Activated T-helper 2 cell treated with anti-CD3 and anti-CD28 coated beads, Interferon-gamma antibody, Interleukin-2, Interleukin-4, amounts not matched to agents 10 μg/mL and 5 μg/mL and 100 μg/mL, durations not matched to agents 14 hours and 24 hours and 36 hours (primary cell): ENCODE results near the gene KPNA4. TPM values are rescaled to one million over a fixed set of nuclear protein-coding genes. Genes with fewer than 3 reads are reported as not detected.
"Not testable (repeated sequence)": the region's sequence is repeated elsewhere in the genome, so short reads cannot be mapped to it uniquely, and the experiment has no call there.

Source experiments
- DNase-seq: peaks from one replicate; pipeline ENCODE4 v3.0.0; 2021; ENCODE audit warnings: low spot score
- H3K27ac Mint-ChIP-seq: one replicate; pipeline ENCODE4 v1.8.0; 2021; ENCODE audit warnings: mixed read lengths
- H3K27me3 Mint-ChIP-seq: one replicate; pipeline ENCODE4 v1.8.0; 2021; ENCODE audit warnings: low read depth, mixed read lengths
- H3K36me3 Mint-ChIP-seq: one replicate; pipeline ENCODE4 v1.8.0; 2021; ENCODE audit warnings: low read depth, mixed read lengths
- H3K4me1 Mint-ChIP-seq: one replicate; pipeline ENCODE4 v1.8.0; 2021; ENCODE audit warnings: low read depth, mixed read lengths
- H3K4me3 Mint-ChIP-seq: one replicate; pipeline ENCODE4 v1.8.0; 2021; ENCODE audit warnings: low read depth, mild to moderate bottlenecking, moderate library complexity, mixed read lengths
- H3K9me3 Mint-ChIP-seq: one replicate; pipeline ENCODE4 v1.8.0; 2021; ENCODE audit warnings: mixed read lengths
- intact Hi-C: fragments of 100-400 bp; cut with micrococcal nuclease; formaldehyde crosslinking; loops from one replicate; pipeline ENCODE4 v1.15.1; 2023
- total RNA-seq: library from RNA; stranded (reverse); gene quantifications from 2 replicates; pipeline ENCODE4 v1.2.3, GENCODE V29; 2022

The KPNA4 gene
- total RNA-seq, 1 donor from 2014 or later, result 69.8 TPM

DNA sequence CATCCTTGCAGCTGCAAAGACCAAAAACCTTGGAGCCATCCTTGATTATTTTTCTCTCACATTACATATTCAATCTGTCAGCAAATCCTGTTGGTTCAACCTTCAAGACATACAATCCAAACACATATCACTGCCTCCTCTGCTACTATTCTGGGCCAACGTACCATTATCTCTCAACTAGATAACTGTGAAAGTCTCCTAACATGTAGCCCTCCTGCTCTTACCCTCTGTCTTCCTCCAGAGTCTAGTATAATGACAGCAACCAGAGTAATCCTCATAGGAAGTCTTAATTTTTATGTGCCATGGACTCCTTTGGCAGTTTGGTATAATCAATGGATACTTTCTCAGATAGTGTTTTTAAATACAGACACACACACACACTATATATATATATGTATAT, 27.6 kb downstream of the KPNA4 start:
- intact Hi-C loops, result no loop called here
- Mint-ChIP-seq H3K27me3 (no peaks in the 10 kb centered on the region), H3K9me3 (no peaks in the 10 kb centered on the region), H3K4me1 (peaks cover 13% of the 10 kb centered on the region), H3K36me3 (peaks cover 15% of the 10 kb centered on the region), H3K27ac (no peak overlapping the region), H3K4me3 (no peak overlapping the region)
- DNase-seq, result no peak

DNA sequence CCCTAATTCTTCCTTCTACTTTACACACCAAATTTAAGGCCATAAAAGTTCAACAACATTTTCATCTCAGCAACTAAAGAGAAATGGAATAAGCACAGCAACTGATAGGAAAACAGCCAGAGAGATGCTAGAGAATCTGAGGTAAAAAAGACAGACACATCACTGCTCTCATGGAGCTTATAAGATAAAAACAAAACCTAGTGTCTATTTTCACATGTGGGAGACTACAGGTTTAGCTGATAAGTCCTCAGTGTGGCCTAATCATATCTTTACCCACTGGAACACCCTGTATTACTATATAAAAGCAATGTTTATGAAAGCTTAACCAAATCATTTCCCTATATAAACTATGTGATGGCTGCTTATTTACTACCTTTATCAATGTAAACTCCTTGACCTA, 33.0 kb downstream of the KPNA4 start:
- peak overlapping the region; percentile 40 for H3K27ac Mint-ChIP-seq
- peaks cover 5% of the 10 kb centered on the region for H3K4me1 Mint-ChIP-seq
- DNase-seq, result no peak
- H3K4me3 Mint-ChIP-seq, result no peak overlapping the region
- intact Hi-C loops, result no loop called here
- no peaks in the 10 kb centered on the region for H3K27me3 Mint-ChIP-seq
- H3K9me3 Mint-ChIP-seq, result no peaks in the 10 kb centered on the region
- H3K36me3 Mint-ChIP-seq, result peaks cover 41% of the 10 kb centered on the region

DNA sequence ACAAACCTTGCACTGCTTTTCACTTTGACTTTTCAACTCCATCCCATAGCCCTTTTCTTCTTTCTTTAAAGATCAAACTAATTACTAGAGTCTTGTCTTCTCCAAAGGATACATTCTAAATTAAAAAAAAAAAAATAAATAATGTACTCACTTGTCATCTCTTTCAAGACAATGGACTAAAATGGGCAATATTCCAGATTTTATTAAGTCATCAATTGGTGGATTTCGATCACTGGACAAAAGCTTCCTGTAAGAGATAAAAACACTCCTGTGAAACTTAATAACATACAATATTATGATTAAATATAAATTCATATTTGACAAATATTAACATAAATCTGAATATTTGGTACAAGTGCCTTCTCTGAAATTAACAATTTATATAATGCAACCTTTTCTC, 34.1 kb downstream of the KPNA4 start:
- H3K4me1 Mint-ChIP-seq, result peaks cover 5% of the 10 kb centered on the region
- no peak overlapping the region for H3K27ac Mint-ChIP-seq
- peaks cover 50% of the 10 kb centered on the region for H3K36me3 Mint-ChIP-seq
- H3K9me3 Mint-ChIP-seq, result no peaks in the 10 kb centered on the region
- no peak for DNase-seq
- intact Hi-C loops, result no loop called here
- H3K27me3 Mint-ChIP-seq, result no peaks in the 10 kb centered on the region
- no peak overlapping the region for H3K4me3 Mint-ChIP-seq

DNA sequence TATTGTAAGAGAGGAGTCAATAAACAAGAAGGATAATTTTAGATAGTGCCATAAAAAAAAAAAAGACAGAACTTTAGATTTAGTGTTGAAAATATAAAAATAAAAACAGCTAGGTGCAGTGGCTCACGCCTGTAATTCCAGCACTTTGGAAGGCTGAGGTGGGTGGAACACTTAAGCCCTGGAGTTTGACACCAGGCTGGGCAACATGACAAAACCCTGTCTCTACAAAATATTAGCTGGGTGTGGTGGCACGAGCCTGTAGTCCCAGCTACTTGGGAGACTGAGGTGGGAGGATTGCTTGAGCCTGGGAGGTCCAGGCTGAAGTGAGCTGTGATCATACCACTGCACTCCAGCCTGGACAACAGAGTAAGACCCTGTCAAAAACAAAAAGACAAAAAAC, 49.0 kb downstream of the KPNA4 start:
- DNase-seq, H3K9me3 Mint-ChIP-seq, H3K4me1 Mint-ChIP-seq, H3K27me3 Mint-ChIP-seq, H3K27ac Mint-ChIP-seq, intact Hi-C loops, H3K4me3 Mint-ChIP-seq: not testable (repeated sequence)
- H3K36me3 Mint-ChIP-seq, result peaks cover 63% of the 10 kb centered on the region

DNA sequence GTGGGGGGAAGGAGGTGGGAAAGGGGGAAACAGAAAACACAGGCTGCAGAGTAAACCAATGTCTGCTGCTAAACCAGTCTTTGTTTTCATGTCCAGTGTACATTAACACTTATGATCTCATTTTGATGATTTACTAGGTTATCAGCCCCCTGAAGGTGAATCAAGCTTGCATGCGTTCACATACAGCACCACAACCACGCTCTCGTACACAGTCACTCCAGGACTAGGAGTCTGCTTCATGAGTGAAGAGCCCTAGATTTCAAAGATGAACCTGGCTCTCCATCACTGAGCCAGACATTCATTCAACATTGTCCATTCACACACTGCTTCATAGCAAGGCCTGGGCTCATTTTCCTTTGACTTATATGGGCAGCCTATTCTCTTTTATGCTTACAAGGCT, 64.0 kb downstream of the KPNA4 start:
- H3K27me3 Mint-ChIP-seq, result no peaks in the 10 kb centered on the region
- H3K4me3 Mint-ChIP-seq, result no peak overlapping the region
- H3K27ac Mint-ChIP-seq, result no peak overlapping the region
- no peaks in the 10 kb centered on the region for H3K9me3 Mint-ChIP-seq
- no peak for DNase-seq
- H3K4me1 Mint-ChIP-seq, result no peaks in the 10 kb centered on the region
- H3K36me3 Mint-ChIP-seq, result peaks cover 57% of the 10 kb centered on the region
- intact Hi-C loops, result no loop called here

DNA sequence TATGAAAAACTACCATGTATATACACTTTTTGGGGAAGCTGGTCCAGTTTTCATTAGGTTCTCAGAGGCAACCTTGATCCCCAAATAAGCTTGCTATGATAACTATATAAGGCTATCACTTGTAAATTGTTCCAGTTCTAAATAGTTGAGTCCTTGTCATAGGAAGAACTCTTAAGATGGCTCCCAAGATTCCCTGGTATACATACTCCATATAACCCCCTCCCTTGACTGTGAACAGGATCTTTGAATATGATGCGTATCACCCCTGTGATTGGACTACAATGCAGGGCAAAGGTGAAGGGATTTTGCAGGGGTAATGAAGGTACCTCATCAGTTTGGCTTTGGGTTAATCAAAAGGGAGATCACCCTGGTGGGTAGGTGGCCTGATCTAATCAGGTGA, 67.2 kb downstream of the KPNA4 start:
- H3K27me3 Mint-ChIP-seq, result no peaks in the 10 kb centered on the region
- H3K4me1 Mint-ChIP-seq, result no peaks in the 10 kb centered on the region
- peaks cover 47% of the 10 kb centered on the region for H3K36me3 Mint-ChIP-seq
- no peak overlapping the region for H3K4me3 Mint-ChIP-seq
- no peak for DNase-seq
- intact Hi-C loops, result no loop called here
- no peaks in the 10 kb centered on the region for H3K9me3 Mint-ChIP-seq
- H3K27ac Mint-ChIP-seq, result no peak overlapping the region

DNA sequence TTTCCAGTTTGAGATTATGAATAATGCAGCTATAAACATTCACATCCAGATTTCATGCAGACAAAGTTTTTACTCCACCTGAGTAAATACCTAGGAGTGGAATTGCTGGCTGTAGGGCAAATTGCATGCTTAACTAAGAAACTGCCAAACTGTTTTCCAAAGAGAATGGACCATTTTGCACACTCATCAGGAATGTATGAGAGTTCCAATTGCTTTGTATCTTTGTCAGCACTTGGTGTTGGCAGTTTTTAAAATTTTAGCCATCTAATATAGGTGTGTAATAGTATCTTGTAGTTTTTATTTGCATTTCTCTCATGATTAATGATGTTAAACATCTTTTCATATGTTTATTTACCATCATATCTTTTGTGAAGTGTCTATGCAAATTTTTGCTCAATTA, 75.2 kb downstream of the KPNA4 start:
- Mint-ChIP-seq H3K4me1 (peaks cover 4% of the 10 kb centered on the region), H3K27ac (no peak overlapping the region), H3K36me3 (peaks cover 3% of the 10 kb centered on the region), H3K9me3 (no peaks in the 10 kb centered on the region), H3K4me3 (no peak overlapping the region), H3K27me3 (peaks cover 2% of the 10 kb centered on the region)
- no peak for DNase-seq
- intact Hi-C loops, result no loop called here

DNA sequence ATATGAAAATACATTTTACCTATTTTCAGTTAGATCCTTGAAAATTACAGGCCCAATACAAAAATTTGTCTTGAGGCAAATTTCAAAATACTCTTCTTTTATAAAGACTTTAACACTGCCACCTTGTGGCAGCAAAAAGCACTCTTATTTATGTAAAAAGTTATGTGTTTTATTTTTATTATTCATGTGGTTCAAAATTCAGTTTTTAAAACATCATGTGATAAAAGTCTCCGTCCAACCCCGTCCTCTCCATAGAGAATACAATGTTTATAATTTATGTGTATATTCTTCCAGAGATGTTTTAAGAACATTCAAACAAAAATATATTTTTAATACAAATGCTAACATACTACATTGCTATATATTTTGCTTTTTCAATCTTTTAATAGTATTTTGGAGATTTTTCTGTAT, 78.9 kb downstream of the KPNA4 start:
- Mint-ChIP-seq H3K27me3 (peaks cover 2% of the 10 kb centered on the region), H3K4me1 (peaks cover 7% of the 10 kb centered on the region), H3K4me3 (no peak overlapping the region), H3K9me3 (no peaks in the 10 kb centered on the region), H3K36me3 (no peaks in the 10 kb centered on the region), H3K27ac (no peak overlapping the region)
- intact Hi-C loops, result loop anchor here (1.0 to 10.0 kb wide), 5 partner anchors 37 to 599 kb away; partner anchors contain the start of genes C3orf80 and TRIM59
- no peak for DNase-seq

DNA sequence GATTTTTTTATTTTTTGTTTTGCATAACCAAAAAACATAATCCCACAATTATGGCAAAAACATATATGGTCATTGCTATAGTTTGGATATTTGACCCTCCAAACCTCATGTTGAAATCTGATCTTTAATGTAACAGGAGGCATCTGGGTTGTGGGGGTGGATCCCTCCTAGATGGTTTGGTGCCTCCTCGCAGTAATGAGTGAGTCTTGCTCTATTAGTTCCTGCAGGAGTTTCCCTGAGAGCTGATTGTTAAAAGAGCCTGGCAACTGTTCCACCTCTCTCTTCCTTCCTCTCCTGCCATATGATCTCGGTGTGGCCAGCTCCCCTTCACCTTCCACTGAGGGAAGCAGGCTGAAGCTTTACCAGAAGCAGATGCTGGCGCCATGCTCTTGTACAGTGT, 82.6 kb downstream of the KPNA4 start:
- H3K27me3 Mint-ChIP-seq, result peaks cover 2% of the 10 kb centered on the region
- peaks cover 7% of the 10 kb centered on the region for H3K4me1 Mint-ChIP-seq
- no peak overlapping the region for H3K27ac Mint-ChIP-seq
- no peak overlapping the region for H3K4me3 Mint-ChIP-seq
- DNase-seq, result no peak
- intact Hi-C loops, result loop anchor here (10.0 kb wide), 1 partner anchor 258 kb away; the partner anchor contains the start of gene C3orf80
- no peaks in the 10 kb centered on the region for H3K36me3 Mint-ChIP-seq
- no peaks in the 10 kb centered on the region for H3K9me3 Mint-ChIP-seq

DNA sequence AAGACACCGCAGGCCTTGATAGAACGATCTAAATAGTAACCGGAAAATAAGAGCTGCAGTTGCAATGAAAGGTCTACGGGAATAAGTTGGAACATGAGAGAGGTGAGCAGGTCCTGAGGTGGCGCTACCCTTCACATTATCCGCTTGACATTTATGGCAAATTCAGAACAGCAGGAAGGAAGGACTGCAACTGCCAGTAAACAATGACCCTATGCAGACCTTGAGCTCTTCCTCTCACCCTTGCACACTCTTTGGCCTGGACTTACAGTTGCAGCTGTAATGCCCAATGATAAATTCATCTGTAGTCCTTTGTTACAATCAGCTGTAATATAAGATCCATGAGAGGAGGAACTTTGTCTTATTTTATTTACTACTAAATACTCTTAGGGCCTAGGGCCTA, 83.5 kb downstream of the KPNA4 start:
- Mint-ChIP-seq H3K27ac (no peak overlapping the region), H3K4me1 (peaks cover 7% of the 10 kb centered on the region), H3K36me3 (no peaks in the 10 kb centered on the region), H3K4me3 (no peak overlapping the region), H3K27me3 (peaks cover 2% of the 10 kb centered on the region), H3K9me3 (no peaks in the 10 kb centered on the region)
- intact Hi-C loops, result loop anchor here (10.0 kb wide), 1 partner anchor 257 kb away; the partner anchor contains the start of gene C3orf80
- DNase-seq, result no peak

DNA sequence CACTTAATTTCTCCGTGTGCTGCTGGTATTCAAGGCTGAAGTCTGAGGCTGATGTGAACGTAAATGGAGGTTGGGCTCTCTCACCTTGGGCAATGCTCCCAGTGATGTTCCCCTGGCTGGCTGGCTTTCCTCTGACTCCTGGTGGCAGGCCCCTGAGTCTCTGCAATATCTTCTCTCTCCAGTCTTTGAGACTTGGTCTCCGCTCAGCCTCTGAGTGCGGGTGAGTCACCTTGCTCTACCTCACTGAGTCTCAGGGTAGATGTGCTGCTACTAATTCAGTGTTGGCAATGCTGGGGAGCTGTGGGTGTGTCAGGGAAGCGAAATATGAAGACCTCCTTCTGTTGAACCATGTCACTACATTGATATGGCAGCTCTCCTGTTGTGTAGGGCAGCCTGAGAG, 84.4 kb downstream of the KPNA4 start:
- Mint-ChIP-seq H3K9me3 (no peaks in the 10 kb centered on the region), H3K36me3 (no peaks in the 10 kb centered on the region), H3K27ac (no peak overlapping the region), H3K4me3 (no peak overlapping the region), H3K27me3 (peaks cover 5% of the 10 kb centered on the region), H3K4me1 (peaks cover 6% of the 10 kb centered on the region)
- intact Hi-C loops, result loop anchor here (10.0 kb wide), 1 partner anchor 256 kb away; the partner anchor contains the start of gene C3orf80
- no peak for DNase-seq

DNA sequence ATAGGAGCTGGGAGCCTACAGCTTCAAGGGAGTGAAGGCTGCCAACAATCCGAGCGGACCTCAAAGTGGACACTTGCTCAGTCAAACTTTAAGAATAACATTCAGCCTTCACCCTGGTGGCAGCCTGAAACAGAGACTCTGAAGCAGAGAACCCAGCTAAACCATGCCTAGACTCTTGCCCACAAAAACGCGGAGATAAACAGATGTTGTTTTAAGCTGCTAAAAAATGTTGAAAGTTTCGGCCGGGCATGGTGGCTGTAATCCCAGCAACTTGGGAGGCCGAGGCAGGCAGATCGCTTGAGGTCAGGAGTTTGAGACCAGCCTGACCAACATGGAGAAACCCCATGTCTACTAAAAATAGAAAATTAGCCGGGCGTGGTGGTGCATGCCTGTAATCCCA, 86.0 kb downstream of the KPNA4 start:
- no peaks in the 10 kb centered on the region for H3K36me3 Mint-ChIP-seq
- H3K4me1 Mint-ChIP-seq, result no peaks in the 10 kb centered on the region

DNA sequence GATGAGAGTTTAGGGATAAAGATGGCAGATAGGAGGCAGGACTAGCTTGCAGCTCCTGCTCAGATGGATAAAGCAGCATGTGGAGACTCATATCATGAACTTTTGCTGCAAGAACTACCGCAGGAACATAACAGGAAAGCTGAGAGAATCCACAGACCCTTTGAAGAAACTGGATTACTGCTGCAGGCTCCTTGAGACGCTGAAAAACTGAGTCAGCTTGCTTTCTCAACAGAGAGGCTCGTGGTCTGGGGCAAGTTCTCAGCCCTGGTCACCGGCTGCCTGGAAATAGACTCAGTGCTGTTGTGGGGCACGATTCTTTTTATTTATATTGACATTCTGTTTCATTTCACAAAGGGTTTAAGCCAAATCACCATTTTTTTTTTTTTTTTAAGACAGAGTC, 87.0 kb downstream of the KPNA4 start:
- peaks cover 13% of the 10 kb centered on the region for H3K27me3 Mint-ChIP-seq
- no peaks in the 10 kb centered on the region for H3K9me3 Mint-ChIP-seq
- no peaks in the 10 kb centered on the region for H3K36me3 Mint-ChIP-seq
- H3K4me3 Mint-ChIP-seq, result no peak overlapping the region
- intact Hi-C loops, result no loop called here
- H3K4me1 Mint-ChIP-seq, result no peaks in the 10 kb centered on the region
- no peak overlapping the region for H3K27ac Mint-ChIP-seq
- DNase-seq, result no peak

More for the DNA sequence above, 86.0 kb downstream of the KPNA4 start:
- DNase-seq, result no peak
- no peak overlapping the region for H3K4me3 Mint-ChIP-seq
- H3K27me3 Mint-ChIP-seq, result peaks cover 13% of the 10 kb centered on the region
- no peaks in the 10 kb centered on the region for H3K9me3 Mint-ChIP-seq
- no peak overlapping the region for H3K27ac Mint-ChIP-seq
- intact Hi-C loops, result no loop called here

DNA sequence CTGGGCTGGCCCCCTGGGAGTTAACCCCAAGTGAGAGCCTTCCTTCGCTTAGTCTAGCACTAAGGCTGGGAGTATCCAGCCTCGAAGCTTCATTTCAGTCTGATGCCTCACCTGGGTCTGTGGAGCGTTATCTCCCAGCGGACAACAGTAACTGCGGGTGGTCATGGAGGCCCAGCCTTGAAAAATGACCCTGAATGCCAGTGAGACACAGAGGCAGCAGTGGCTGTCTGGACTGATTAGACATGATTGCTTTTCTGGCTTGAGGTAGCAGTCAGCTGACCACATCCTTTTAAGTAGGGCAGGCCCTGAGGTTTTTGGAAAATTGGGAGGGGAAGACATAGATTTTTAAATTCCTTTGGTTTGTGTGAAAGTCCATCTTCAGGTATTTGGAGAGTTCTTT, 87.6 kb downstream of the KPNA4 start:
- H3K27ac Mint-ChIP-seq, result no peak overlapping the region
- intact Hi-C loops, result no loop called here
- no peak overlapping the region for H3K4me3 Mint-ChIP-seq
- H3K27me3 Mint-ChIP-seq, result peaks cover 13% of the 10 kb centered on the region
- no peaks in the 10 kb centered on the region for H3K9me3 Mint-ChIP-seq
- H3K36me3 Mint-ChIP-seq, result no peaks in the 10 kb centered on the region
- DNase-seq, result no peak
- H3K4me1 Mint-ChIP-seq, result no peaks in the 10 kb centered on the region
